Stimulated activated naive CD8-positive, alpha-beta T cell treated with anti-CD3 and anti-CD28 coated beads, Interleukin-15, Interleukin-2, amounts not matched to agents 100 U/mL and 50 U/mL, for 24 hours (primary cell): Measurements from ENCODE around the gene DLG1.

Experiments
- ATAC-seq: fragments of 150-1000 bp; cut with Tn5 transposase; one replicate; pipeline ENCODE4 v1.10.0; 2021
- DNase-seq: peaks from one replicate; pipeline ENCODE4 v3.0.0; 2021

Gene DLG1

GRCh38 chr3:197317250-197317963 is 19.0 kb upstream of the DLG1 start:
- ATAC-seq: no peak
- DNase-seq: no peak

GRCh38 chr3:197312431-197312830 is 14.0 kb upstream of the DLG1 start:
- DNase-seq (no peak), ATAC-seq (no peak)

- DNase-seq: no peak
- no peak for ATAC-seq
Observed at GRCh38 chr3:197311591-197311990, 13.2 kb upstream of the DLG1 start.

- DNase-seq (no peak), ATAC-seq (peak; percentile 25)
Observed at GRCh38 chr3:197309528-197310361, 11.3 kb upstream of the DLG1 start.

GRCh38 chr3:197308591-197308990 is 10.2 kb upstream of the DLG1 start:
- no peak for DNase-seq
- ATAC-seq: no peak

- no peak for DNase-seq
- no peak for ATAC-seq
Observed at GRCh38 chr3:197306374-197307086, 8.1 kb upstream of the DLG1 start.

GRCh38 chr3:197305854-197306253 is 7.4 kb upstream of the DLG1 start:
- no peak for DNase-seq

GRCh38 chr3:197303452-197303851 is 5.0 kb upstream of the DLG1 start:
- ATAC-seq (no peak), DNase-seq (no peak)

More at GRCh38 chr3:197305854-197306253, 7.4 kb upstream of the DLG1 start:
- ATAC-seq: peak; percentile 93

GRCh38 chr3:197302696-197303341 is 4.4 kb upstream of the DLG1 start:
- ATAC-seq (no peak), DNase-seq (no peak)

GRCh38 chr3:197302033-197302432 is 3.6 kb upstream of the DLG1 start:
- ATAC-seq (no peak), DNase-seq (no peak)

GRCh38 chr3:197300361-197300760 is 1.9 kb upstream of the DLG1 start:
- ATAC-seq (no peak), DNase-seq (no peak)

GRCh38 chr3:197298945-197299854 is 788 bp upstream of the DLG1 start:
- ATAC-seq: peak; percentile 13
- peak; percentile 46 for DNase-seq

GRCh38 chr3:197297476-197298340 is 704 bp downstream of the DLG1 start:
- peak; percentile 91 for DNase-seq
- peak; percentile 84 for ATAC-seq

GRCh38 chr3:197297002-197297401 is 1.4 kb downstream of the DLG1 start:
- DNase-seq (no peak), ATAC-seq (no peak)

- ATAC-seq (no peak), DNase-seq (no peak)
Observed at GRCh38 chr3:197296545-197296944, 1.9 kb downstream of the DLG1 start.

- DNase-seq (no peak), ATAC-seq (no peak)
Observed at GRCh38 chr3:197295871-197296270, 2.5 kb downstream of the DLG1 start.

- no peak for DNase-seq
- ATAC-seq: no peak
Observed at GRCh38 chr3:197293605-197294237, 4.7 kb downstream of the DLG1 start.

- ATAC-seq (no peak), DNase-seq (no peak)
Observed at GRCh38 chr3:197292648-197293047, 5.8 kb downstream of the DLG1 start.

- no peak for DNase-seq
- no peak for ATAC-seq
Observed at GRCh38 chr3:197292083-197292646, 6.2 kb downstream of the DLG1 start.
